Prostate gland (tissue), 2 donors: ENCODE results near the gene P2RY6.

ENCODE experiments used
- CTCF ChIP-seq, 4 experiments: fragments of 200-600 bp in 2 of 4; fragments of 450-650 bp in 2 of 4; sonication (generic) in 2 of 4; IDR thresholded peaks; 1 replicate in 3 of 4; 2 replicates in 1 of 4; pipeline ENCODE4 v1.5.1; 2016 to 2019; ENCODE audit warnings: antibody characterized with exemption in 4 of 4, mild to moderate bottlenecking in 2 of 4, moderate library complexity in 2 of 4
- POLR2AphosphoS5 ChIP-seq: sonication (generic); formaldehyde crosslinking; IDR thresholded peaks from one replicate; pipeline ENCODE4 v1.6.1; 2017; ENCODE audit warnings: antibody characterized with exemption

- TF ChIP-seq CTCF (IDR thresholded peaks at IDR 0.05), result no peak
- no peak for TF ChIP-seq POLR2AphosphoS5
Measured at GRCh38 chr11:73314117-73314961, 42.2 kb downstream of the P2RY6 start.
